Right kidney (tissue), 1 donor: ENCODE results near the gene GRK2.
A peak's percentile ranks its signal among the peaks of the same experiment; 100 is the strongest.

ENCODE experiments used
- DNase-seq: peaks from one replicate; pipeline ENCODE4 v3.0.0-alpha.2; 2016

Gene GRK2

GRCh38 chr11:67282155-67282875, 16.0 kb downstream of the GRK2 start:
- DNase-seq, result no peak

- DNase-seq, result no peak
Observed at GRCh38 chr11:67282876-67283371, 16.7 kb downstream of the GRK2 start.

GRCh38 chr11:67283481-67283963, 17.2 kb downstream of the GRK2 start:
- DNase-seq, result no peak

GRCh38 chr11:67284811-67285540, 18.7 kb downstream of the GRK2 start:
- DNase-seq, result no peak

GRCh38 chr11:67285541-67286498, 19.5 kb downstream of the GRK2 start:
- DNase-seq, result no peak

GRCh38 chr11:67286621-67287333, 20.5 kb downstream of the GRK2 start:
- no peak for DNase-seq

- no peak for DNase-seq
Observed at GRCh38 chr11:67287355-67288197, 21.3 kb downstream of the GRK2 start.

GRCh38 chr11:67288198-67288451, 21.9 kb downstream of the GRK2 start:
- DNase-seq, result no peak

GRCh38 chr11:67288452-67289225, 22.4 kb downstream of the GRK2 start:
- peak; percentile 98 for DNase-seq

- DNase-seq, result no peak
Observed at GRCh38 chr11:67289226-67289650, 23.0 kb downstream of the GRK2 start, which contains the start of gene ANKRD13D. Gene ANKRD13D (plus strand): TSS chr11:67289303. CDS start chr11:67289461, 158 bp downstream.

- peak; percentile 50 for DNase-seq
Observed at GRCh38 chr11:67289651-67290479, 23.6 kb downstream of the GRK2 start.

- DNase-seq, result no peak
Observed at GRCh38 chr11:67290801-67291200, 24.5 kb downstream of the GRK2 start.

GRCh38 chr11:67291481-67292381, 25.5 kb downstream of the GRK2 start:
- DNase-seq, result no peak

GRCh38 chr11:67292671-67293070, 26.4 kb downstream of the GRK2 start:
- no peak for DNase-seq

- no peak for DNase-seq
Observed at GRCh38 chr11:67293090-67293489, 26.8 kb downstream of the GRK2 start.

- DNase-seq, result no peak
Observed at GRCh38 chr11:67295846-67296245, 29.6 kb downstream of the GRK2 start.

- no peak for DNase-seq
Observed at GRCh38 chr11:67298786-67299185, 32.5 kb downstream of the GRK2 start.
